AG04449 (cell line): ENCODE results near the gene DISC1.
"Not testable (repeated sequence)": the region's sequence is repeated elsewhere in the genome, so short reads cannot be mapped to it uniquely, and the experiment has no call there.

Experiments used
- CTCF ChIA-PET: fragments of 350-600 bp; formaldehyde crosslinking; extraction: SDS; loops from one replicate; lab custom pipeline; 2021; ENCODE audit warnings: antibody characterized with exemption; lab: Yijun Ruan, JAX
- POLR2A ChIA-PET: fragments of 400-600, 350-600 bp; formaldehyde crosslinking; extraction: SDS; loops from one replicate; lab custom pipeline; 2020; ENCODE audit warnings: antibody characterized with exemption, inconsistent platforms; lab: Yijun Ruan, JAX
- DNase-seq: peaks from one replicate; pipeline ENCODE4 v3.0.0-alpha.2; 2010; ENCODE audit warnings: low read depth, low spot score
- H3K4me3 ChIP-seq: 2 replicates; pipeline ENCODE4 v1.5.1; 2011; ENCODE audit warnings: low read depth, mild to moderate bottlenecking, control low read depth, low read length
- TF ChIP-seq, protein P1 (sequence below): IDR thresholded peaks from one replicate; pipeline ENCODE4 v1.5.1; 2011; ENCODE audit warnings: mild to moderate bottlenecking, moderate library complexity, low read length, control low read depth, inconsistent platforms; ENCODE audit not compliant: insufficient read depth; ENCODE audit errors: missing control alignments

Gene DISC1

DNA sequence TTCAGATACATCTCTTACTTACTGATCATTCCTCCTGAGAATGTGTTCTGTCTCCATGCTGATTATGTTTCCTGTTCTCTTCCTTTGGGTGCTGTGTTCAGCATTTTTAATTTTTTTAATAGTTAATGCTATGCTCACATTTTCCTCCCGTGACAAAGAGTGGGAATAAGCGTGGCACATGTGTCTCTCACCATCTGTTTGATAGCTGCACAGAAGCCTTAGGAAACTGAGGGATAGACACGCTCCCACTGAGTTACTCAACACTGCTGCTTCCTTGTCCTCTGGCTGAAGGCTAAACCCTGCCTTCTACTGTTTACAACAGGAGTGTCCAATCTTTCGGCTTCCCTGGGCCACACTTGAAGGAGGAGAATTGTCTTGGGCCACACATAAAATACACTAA is 264.2 kb downstream of the DISC1 start:
- DNase-seq: no peak
- CTCF ChIA-PET: no interaction called here
- POLR2A ChIA-PET: no interaction called here
- no peak overlapping the region for H3K4me3 ChIP-seq
- TF ChIP-seq, protein P1, sequence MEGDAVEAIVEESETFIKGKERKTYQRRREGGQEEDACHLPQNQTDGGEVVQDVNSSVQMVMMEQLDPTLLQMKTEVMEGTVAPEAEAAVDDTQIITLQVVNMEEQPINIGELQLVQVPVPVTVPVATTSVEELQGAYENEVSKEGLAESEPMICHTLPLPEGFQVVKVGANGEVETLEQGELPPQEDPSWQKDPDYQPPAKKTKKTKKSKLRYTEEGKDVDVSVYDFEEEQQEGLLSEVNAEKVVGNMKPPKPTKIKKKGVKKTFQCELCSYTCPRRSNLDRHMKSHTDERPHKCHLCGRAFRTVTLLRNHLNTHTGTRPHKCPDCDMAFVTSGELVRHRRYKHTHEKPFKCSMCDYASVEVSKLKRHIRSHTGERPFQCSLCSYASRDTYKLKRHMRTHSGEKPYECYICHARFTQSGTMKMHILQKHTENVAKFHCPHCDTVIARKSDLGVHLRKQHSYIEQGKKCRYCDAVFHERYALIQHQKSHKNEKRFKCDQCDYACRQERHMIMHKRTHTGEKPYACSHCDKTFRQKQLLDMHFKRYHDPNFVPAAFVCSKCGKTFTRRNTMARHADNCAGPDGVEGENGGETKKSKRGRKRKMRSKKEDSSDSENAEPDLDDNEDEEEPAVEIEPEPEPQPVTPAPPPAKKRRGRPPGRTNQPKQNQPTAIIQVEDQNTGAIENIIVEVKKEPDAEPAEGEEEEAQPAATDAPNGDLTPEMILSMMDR: no peak

DNA sequence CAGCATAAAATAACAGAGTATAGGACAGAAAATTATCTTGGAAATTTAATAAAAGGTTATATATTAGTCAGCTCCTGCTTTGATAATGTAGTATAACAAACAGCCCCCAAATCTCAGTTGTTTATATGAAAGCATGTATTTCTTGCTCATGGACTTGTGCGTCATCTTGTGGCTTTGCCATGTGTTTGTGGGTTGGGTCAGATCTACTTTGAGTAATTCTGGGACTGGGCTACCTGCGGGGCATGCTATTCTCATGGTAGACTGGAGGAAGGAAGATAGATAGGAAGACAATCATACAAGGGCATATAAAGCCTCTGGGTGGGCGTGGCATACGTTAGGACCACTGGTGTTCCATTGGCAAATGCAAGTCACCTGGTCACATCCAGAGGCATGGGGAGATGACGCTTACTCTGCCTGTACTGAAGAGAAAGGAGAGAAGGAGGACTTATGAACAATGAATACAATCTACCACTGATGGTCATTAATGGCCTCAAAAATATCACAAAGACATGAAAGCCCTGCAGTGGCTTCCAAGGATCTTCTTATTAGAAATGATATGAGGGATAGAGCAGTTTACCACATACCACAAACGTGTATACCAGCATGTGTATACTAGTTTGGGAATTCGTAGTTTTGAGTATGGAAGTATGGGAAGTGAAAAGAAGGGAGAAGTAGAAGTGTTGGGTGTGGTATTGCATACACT is 267.0 kb downstream of the DISC1 start:
- no peak for DNase-seq
- POLR2A ChIA-PET: no interaction called here
- H3K4me3 ChIP-seq: no peak overlapping the region
- CTCF ChIA-PET: no interaction called here
- TF ChIP-seq, protein P1: no peak

DNA sequence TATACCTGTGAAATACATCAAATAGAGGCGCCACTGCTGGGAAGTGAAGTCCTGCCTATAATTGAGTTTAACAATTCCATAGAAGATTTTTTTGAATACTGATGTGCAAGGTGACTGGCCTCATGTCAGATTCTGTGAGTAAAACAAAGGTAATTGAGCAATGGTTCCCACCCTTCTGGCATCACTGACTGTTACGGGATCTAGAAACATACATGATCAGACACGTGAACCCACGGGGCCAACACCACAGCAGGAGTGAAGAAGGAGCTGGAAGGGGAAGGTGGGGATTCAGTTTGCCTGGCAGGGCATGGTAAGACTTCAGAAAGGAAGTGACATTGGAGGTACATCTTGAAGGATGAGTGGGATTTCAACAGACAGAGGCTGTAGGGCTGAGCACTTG is 270.2 kb downstream of the DISC1 start:
- no peak for DNase-seq
- TF ChIP-seq, protein P1: no peak
- ChIA-PET POLR2A (no interaction called here), CTCF (no interaction called here)
- no peak overlapping the region for H3K4me3 ChIP-seq

DNA sequence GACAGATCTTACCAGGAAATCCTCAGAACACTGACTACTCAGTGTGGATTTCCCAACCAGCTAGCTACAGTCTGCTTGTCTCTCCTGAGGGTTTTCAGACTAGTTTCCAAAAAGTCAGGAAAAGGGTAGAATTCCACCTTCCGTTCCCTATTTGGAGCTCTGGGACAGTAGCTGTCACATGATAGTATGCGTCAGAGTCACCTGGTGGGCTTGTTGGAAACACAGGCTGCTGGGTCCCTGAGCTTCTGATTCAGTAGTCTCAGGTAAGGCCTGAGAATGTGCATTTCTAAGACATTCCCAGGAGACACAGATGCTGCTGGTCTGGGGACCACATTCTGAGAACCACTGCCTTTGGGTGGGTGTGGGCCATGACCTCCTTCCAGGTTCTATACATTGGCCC is 272.5 kb downstream of the DISC1 start:
- TF ChIP-seq, protein P1: no peak
- POLR2A ChIA-PET: no interaction called here
- CTCF ChIA-PET: interaction anchor here (1.1 kb wide), 1 partner anchor 727 kb away, joined by 3 read pairs; no protein-coding TSS in a partner anchor
- no peak overlapping the region for H3K4me3 ChIP-seq
- DNase-seq: no peak

DNA sequence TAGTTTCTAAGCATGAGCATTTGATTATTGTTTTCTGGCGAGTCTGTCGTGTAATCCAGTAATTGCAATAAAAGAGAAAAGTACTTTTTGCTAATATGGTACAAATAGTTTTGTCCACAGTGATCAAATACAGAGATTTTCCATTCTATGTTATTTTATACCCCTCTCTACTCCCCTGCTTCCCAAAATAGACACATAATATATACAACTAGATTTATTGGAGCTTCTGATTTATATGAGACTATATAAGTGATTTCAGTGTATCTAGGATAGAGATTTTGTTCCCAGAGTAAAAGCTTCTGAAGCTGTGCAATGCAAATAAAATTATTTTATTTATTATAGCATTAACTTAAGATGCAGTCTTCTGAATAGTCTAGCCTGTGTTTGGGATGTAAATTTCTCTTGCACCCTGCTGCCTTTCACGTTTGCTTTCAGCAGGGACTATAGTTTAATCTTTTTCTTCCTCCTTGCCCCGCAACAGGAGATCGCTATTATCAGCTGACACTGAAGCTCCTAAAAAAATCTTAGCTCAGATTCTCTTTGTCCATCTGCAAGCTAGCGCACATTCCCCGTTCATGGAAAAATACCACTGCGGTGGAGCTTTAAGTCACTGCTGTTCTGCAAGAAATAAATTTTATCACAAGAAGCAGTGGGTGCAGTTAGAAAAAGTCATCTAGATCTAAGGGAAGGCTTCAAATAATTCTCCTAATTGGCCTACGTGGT is 273.3 kb downstream of the DISC1 start:
- TF ChIP-seq, protein P1: no peak
- ChIA-PET POLR2A (no interaction called here), CTCF (interaction anchor here (0.9 to 1.1 kb wide), 2 partner anchors 32 to 727 kb away, joined by 3 to 4 read pairs; no protein-coding TSS in a partner anchor)
- DNase-seq: no peak
- H3K4me3 ChIP-seq: no peak overlapping the region

DNA sequence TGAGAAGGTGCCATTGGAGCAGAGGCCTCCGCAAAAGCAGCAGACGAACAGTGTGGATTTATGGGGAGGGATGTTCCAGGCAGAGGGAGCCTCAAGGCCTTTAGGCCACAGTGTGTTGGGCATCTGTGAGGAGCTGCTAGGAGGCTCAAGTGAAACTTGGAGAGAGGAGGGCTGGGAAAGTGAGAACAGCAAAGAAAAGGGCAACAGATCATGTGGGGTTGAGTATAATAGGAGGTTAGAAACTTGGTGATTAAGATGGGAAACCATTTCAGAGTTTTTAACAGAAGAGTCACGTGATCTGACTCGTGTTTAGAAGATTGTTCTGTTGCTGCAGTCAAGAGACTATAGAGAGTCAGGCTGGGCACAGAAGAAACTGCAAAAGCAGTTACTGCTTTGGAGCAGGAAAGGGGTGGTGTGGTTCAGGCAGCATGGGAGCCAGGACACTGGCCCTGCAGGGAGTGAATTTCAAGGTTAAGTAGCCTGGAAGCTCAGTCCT is 277.0 kb downstream of the DISC1 start:
- ChIA-PET POLR2A (no interaction called here), CTCF (interaction anchor here (1.2 kb wide), 1 partner anchor 14 kb away, joined by 4 read pairs; no protein-coding TSS in a partner anchor)
- TF ChIP-seq, protein P1: no peak
- no peak overlapping the region for H3K4me3 ChIP-seq
- DNase-seq: no peak

DNA sequence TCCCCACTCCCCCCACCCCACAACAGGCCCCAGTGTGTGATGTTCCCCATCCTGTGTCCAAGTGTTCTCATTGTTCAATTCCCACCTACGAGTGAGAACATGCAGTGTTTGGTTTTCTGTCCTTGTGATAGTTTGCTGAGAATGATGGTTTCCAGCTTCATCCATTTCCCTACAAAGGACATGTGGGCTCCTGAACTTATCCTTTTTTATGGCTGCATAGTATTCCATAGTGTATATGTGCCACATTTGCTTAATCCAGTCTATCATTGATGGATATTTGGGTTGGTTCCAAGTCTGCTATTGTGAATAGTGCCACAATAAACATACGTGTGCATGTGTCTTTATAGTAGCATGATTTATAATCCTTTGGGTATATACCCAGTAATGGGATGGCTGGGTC is 280.7 kb downstream of the DISC1 start:
- POLR2A ChIA-PET, CTCF ChIA-PET, DNase-seq, H3K4me3 ChIP-seq: not testable (repeated sequence)
